COLO668 (cell line): ENCODE data around the gene GRK5.

Source experiments
- DNase-seq: peaks from one replicate; lab custom pipeline; 2025; ENCODE audit not compliant: unreplicated experiment; lab: John Stamatoyannopoulos, UW

Gene GRK5

DNA sequence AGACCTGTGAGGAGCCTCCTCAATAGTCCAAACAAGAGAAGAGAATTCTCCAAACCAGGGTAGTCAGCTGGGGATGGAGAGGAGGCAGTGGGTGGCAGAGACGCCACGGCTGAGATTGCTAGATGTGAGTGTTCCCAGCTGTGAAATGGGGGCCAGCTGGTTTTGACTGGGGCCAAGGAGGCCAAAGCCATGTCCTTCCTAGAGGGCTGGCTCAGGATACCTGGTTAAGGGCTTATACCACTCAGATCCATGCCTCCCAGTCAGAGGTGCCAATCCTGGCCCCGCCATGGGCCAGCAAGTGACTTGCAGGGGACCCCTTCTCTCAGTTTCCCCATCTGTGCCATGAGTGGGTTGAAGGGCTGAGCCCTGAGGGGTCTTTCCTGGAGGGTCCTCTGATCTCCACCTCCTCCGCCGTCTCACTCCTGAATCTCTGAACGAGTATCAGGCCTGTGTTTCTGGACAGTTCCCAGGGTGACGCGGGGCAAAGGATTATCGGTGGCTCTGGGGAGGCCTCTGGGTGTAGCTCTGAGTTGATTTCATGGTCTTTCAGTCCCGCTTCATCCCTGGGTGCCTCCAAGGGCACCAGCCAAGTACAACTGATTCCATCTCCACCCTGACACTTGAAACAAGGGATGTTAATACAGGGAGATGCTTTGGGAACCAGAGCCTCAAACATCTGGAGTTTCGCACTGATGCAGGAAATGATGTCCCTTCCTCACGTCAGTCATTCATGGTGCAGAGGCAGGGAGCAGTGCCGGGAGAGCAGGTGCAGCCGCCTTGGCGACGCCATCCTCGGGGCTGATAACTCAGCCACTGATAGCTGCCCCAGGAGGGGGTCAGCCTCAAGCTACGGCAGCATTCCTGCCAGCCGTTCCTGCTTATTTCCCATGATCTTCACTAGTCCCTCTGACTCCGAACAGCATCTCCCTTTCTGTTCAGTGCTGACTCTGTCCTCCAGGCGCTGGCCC is 208.4 kb downstream of the GRK5 start:
- DNase-seq = no peak

DNA sequence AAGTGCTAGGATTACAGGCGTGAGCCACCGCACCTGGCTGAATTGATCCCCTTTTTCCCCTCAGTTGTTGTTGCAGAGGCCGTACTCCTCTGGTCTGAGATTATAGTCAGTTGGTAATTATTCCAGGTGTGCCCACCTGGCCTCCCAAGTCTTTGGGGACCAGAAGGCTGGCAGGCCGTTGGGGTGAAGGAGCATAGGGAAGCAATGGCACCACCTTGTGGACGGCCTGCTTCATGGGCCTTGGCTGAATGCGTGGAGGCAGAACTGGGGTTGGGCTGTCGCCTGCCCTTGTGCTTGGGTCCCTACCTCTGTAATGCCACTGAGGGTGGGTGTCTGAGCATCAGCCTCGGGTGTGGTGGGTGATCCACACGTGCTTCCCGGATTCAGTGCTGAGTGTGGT is 209.5 kb downstream of the GRK5 start:
- DNase-seq = peak; percentile 61

DNA sequence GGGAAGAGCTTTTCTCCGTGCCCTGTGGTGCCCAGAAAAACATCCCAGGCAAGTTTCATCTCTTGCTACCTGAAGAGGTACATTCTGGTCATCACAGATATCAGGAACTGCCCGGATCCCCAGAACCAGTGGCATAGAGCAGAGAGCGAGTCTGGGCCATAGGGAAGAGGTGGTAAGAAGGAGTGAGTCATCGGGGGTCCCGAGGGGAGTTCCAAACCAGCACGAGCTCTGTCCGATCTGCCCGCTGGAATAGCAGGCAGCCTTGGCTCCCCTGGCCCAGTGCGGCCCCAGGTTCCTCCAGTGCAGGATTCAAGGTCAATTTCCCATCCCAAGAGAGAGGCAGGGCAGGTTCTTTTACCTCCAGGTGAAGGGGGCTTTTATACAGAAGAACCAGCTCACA is 210.5 kb downstream of the GRK5 start:
- DNase-seq = no peak

GRCh38 chr10:119418362-119418761 is 211.0 kb downstream of the GRK5 start:
- DNase-seq = no peak

DNA sequence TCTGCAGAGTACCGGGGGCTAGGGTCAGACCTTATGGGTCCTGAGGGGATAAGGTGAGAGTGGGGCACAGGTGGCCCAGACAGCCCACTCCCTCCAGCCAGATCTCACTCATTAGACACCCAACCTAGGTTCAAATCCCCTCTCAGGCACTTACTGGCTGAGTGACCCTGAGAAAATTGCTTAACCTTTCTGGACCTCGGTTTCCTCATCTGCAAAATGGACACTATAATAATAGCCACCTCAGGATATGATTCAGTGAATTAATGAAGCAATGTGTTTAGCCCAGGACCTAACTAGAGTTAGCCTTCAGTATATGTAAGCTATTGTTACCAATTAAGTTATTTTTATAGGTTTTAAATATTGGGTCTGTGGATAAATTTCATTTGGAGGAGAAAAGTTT is 212.6 kb downstream of the GRK5 start:
- no peak for DNase-seq

GRCh38 chr10:119420950-119421875 is 213.8 kb downstream of the GRK5 start:
- no peak for DNase-seq

- no peak for DNase-seq
Observed at GRCh38 chr10:119421891-119422681, 214.7 kb downstream of the GRK5 start.

DNA sequence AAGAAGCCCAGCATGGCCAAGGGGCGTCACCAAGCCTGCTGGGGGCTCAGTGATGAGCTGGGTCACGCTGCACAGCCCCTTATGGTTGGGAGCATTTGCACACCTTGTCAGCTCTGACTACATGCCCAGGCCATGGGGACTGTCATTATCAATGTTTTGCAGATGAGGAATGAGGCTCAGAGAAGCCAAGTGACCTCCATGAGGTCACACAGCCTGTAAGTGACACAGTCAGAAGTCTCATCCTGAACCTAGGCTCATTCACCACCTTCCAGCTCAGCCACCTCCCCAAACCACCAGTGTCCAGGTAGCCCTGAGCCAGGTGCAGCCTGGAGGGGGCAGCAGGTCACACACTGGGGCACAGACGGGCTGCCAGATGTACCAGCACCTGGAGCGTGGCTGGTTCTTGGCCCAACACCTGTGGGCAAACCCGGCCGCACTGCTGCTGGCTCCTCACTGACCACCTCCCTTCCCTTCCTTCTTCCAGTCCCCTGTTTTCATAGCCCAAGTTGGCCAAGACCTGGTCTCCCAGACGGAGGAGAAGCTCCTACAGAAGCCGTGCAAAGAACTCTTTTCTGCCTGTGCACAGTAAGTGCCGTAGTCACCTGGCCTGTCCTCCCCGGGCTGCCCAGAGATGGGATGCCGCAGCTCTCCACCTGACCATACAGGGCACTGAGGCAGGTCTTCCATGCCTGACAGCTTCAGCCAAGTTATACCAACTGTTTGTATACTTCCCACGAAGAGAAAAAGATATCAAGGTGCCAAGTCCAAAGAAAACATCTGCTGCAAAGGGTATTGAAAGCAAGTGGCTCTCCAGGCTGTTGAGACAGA is 215.5 kb downstream of the GRK5 start:
- no peak for DNase-seq

- DNase-seq = no peak
Observed at GRCh38 chr10:119423510-119424257, 216.3 kb downstream of the GRK5 start.

DNA sequence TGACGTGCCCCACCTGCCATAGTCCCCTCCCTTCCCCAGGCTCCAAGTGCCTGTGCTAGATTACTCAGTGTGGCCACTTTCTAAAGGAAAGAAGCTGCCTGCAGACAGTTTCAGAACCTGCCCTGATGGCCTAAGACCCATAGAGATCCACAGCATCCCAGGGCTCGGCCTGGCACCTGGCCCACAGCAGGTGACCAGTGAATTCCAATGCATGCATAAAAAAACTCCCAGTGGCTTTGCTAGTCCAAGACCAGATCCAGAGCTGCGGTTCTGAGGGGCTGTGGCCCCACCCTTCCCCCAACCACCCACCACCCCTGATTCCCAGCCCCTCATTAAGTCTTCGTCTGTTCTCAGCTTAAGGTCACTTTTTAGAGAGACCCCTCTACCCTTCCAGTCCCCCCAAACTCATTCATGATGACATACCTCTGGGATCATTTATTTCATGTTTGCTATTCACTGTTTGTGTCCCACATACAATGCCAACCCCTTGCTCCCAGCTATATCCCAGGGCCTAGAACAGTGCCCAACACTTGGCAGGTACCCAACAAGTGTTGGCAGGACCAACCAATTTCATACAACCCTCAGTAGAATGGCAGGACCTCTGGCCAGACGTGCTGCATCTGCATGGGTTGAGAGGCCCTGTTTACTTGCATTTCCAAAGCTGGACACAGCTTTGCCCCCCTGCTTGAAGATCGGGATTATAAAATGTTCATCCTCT is 217.0 kb downstream of the GRK5 start:
- DNase-seq = no peak

DNA sequence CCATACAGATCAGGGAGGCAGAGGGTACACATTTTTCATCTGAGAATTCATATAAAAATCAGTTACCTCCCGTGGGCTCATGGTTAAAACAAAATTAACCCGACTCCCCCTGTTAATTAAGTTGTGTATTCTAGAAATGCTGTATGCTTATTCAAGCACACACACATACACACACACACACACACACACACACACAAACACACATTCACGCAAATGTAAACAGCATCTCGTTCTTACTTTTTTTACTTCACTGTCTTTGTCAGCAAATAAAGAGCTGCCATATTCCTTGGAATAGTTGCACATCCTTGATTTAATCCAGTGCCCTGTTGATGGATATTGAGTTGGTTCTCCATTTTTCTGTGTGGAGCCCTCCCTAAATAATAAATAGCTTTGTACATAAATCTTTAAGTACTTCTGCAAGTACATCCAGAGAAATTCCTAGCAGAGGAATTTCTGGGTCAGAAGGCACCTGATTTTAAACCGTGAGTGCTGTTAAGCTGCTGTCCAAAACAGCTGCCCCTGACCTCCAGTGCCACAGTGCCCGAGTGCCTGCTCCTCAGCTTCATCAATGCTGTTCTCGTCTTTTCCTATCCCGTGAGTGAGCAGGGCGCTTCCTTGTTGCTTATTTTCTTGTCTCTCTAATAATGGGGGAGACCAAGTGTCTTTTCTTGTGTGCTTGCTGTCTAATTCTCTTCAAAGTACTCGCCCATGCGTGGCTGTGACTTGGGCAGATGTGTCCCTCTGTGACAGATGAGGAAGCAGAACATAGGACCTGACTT is 217.9 kb downstream of the GRK5 start:
- DNase-seq = no peak

DNA sequence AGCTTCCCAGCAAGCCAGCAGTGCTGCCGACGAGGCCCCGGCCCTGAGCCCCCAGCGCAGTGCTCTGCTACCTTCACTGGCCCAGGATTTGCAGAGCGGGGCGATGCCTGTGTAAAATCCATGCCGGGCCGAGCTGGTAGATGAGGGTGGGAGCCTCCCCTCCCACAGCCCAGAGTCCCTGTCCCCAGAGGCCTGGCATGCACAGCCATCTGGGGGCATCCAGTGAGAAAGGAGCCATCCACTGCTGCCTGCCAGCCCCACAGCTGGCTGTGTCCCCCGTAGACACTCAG is 218.5 kb downstream of the GRK5 start:
- no peak for DNase-seq

- no peak for DNase-seq
Observed at GRCh38 chr10:119426699-119427098, 219.3 kb downstream of the GRK5 start.

DNA sequence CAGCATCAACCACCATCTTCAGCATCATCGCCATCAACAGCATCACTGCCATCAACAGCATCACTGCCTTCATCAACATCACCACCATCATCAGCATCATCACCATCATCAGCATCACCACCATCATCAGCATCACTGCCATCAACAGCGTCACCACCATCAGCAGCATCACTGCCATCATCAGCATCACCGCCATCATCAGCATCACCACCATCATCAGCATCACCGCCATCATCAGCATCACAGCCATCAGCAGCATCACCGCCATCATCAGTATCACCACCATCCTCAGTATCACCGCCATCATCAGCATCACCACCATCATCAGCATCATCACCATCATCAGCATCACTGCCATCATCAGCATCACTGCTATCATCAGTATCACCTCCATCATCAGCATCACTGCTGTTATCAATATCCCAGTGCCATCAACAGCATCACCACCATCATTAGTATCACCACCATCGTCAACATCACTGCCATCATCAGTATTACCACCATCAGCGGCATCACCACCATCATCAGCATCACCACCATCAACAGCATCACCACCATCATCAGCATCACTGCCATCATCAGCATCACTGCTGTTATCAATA is 220.0 kb downstream of the GRK5 start:
- DNase-seq = no peak

- no peak for DNase-seq
Observed at GRCh38 chr10:119428789-119429188, 221.4 kb downstream of the GRK5 start.

GRCh38 chr10:119429771-119430170 is 222.4 kb downstream of the GRK5 start:
- no peak for DNase-seq

DNA sequence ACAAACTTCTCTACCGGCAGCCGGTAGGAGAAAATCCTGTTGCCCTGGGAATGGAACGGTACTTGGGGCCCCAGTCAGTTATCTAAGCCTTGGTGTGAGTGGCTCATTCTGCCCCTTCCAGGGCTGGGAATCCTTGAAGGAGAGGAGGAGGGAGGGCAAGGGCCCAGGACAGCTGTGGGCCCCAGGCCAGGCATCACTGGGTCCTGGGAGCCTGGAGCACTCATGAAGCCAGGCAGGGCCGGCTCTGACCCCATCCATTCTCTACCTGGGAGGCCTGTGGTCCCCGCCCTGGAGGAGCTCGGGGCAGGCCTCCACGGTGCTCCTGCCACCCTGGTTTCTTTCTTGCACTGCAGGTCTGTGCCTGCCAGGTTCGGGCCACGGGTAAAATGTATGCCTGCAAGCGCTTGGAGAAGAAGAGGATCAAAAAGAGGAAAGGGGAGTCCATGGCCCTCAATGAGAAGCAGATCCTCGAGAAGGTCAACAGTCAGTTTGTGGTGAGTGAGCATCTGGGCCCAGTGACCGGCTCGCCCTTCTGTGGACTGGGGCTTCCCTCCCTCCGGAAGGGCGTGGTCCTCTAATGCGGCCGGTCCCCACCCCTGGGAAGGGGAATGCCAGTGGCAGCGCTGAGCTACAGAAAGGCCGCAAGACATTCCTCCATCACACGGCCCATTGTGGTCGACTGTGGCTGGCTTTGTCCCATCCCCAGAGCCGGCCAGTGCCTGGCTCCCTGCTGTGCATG is 223.8 kb downstream of the GRK5 start:
- no peak for DNase-seq
